ENCODE results near the gene FSCN2.
A peak's percentile ranks its signal among the peaks of the same experiment; 100 is the strongest.

FSCN2 gene

DNA sequence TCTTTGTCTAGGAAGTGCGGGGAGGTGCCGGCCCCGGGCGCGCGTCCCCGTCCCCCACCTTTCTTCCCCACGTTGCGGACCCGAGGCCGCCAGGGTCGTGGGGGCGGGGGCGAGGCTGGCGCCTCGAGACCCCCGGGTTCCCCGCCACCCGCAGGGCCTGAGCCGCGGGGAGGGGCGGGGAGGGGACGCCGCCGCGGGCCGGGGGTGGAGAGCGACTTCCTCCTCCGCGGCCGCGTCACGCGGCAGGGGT lies 13.8 kb upstream of the FSCN2 start:
- TF ChIP-seq, protein P1, sequence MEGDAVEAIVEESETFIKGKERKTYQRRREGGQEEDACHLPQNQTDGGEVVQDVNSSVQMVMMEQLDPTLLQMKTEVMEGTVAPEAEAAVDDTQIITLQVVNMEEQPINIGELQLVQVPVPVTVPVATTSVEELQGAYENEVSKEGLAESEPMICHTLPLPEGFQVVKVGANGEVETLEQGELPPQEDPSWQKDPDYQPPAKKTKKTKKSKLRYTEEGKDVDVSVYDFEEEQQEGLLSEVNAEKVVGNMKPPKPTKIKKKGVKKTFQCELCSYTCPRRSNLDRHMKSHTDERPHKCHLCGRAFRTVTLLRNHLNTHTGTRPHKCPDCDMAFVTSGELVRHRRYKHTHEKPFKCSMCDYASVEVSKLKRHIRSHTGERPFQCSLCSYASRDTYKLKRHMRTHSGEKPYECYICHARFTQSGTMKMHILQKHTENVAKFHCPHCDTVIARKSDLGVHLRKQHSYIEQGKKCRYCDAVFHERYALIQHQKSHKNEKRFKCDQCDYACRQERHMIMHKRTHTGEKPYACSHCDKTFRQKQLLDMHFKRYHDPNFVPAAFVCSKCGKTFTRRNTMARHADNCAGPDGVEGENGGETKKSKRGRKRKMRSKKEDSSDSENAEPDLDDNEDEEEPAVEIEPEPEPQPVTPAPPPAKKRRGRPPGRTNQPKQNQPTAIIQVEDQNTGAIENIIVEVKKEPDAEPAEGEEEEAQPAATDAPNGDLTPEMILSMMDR (IDR thresholded peaks at IDR 0.05; ENCODE audit: insufficient read depth, low read depth, low read length, missing control alignments): no peak
- H3K4me3 ChIP-seq (ENCODE audit: low read depth, low read length): peak overlapping the region; percentile 89

DNA sequence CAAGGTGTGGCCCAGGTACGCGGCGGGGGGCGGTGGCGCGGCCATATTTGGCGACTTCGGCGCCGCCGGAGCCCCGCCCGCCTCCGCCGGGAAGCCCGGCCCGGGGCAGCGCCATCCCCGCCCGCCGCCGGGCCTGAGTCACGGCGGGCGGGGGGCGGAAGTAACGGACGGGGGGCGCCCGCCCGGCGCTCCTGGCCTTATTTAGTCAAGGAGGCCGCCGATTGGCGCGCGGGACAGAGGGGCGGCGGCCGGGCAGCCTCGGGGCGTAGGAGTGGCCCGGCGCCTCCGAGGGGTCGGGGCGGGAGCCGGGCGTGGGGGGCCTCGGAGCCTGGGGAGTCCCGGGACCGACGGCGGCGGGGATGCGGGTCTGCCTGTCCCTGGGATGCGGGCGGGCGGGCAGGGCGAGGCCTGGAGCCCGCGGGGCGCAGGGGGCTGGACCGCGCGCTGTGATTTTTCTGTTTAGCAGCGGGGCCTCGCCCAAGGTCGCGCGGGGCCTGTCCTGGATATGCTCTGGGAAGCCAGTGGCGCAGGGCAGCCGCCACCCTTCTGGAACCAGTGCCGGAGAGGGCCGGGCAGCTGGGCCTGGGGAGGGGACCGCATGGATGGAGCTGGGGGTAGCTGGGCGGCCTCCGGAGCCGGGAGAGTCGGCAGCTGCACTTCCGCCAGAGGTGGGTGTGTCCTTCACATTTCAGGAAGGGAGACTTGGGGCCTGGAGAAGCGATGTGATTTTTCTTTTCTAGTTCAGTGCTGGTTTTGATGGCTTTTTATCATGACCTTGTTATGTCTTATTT lies 13.2 kb upstream of the FSCN2 start:
- TF ChIP-seq, protein P1 (IDR thresholded peaks at IDR 0.05; ENCODE audit: insufficient read depth, low read depth, low read length, missing control alignments): no peak
- DNase-seq (ENCODE audit: low read depth): peak; percentile 91
- peak overlapping the region; percentile 90 for H3K4me3 ChIP-seq (ENCODE audit: low read depth, low read length)

More for the DNA sequence above, 13.8 kb upstream of the FSCN2 start:
- DNase-seq (ENCODE audit: low read depth): no peak

DNA sequence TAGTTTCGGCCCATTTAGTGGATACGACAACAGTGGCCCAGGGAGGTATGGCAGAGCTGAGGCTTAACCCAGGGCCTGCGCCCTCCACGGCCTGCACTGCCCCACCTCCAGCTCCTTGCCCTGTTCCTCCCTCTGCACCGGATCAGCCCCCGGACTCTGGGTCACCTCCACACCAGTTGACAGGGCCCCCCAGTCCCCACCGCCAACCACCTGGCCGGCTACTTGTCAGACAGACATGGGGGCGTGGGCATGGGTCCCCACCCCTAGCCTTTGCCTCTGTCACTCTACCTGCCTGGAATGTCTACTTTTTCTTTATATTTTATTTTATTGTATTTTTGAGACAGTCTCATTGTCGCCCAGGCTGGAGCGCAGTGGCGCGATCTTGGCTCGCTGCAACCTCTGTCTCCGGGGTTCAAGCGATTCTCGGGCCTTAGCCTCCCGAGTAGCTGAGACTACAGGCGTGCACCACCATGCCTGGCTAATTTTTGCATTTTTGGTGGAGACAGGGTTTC lies 12.6 kb upstream of the FSCN2 start:
- DNase-seq (ENCODE audit: low read depth): no peak
- TF ChIP-seq, protein P1 (IDR thresholded peaks at IDR 0.05; ENCODE audit: insufficient read depth, low read depth, low read length, missing control alignments): no peak
- peak overlapping the region; percentile 90 for H3K4me3 ChIP-seq (ENCODE audit: low read depth, low read length)

DNA sequence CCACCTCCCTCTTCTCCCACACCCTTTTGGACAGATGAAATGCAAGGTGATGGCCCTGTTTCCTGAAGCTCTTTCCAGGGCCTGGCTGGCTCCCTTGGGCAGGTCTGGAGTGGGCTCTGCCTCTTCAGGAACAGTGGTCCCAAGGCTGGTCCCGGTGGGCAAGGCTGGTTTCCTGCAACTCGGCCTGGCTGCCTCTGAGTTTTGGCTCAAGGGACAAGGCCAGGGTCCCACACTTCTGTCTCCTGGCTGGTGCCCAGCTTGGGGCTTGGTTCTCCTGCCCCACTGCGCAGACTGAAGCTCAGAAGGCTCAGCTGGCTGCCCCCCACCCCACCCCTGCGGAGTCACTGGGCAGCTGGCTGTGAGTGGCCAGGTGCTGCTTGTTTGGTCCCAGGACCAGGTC lies 11.7 kb upstream of the FSCN2 start:
- DNase-seq (ENCODE audit: low read depth): no peak
- peak overlapping the region; percentile 90 for H3K4me3 ChIP-seq (ENCODE audit: low read depth, low read length)
- TF ChIP-seq, protein P1 (IDR thresholded peaks at IDR 0.05; ENCODE audit: insufficient read depth, low read depth, low read length, missing control alignments): no peak

DNA sequence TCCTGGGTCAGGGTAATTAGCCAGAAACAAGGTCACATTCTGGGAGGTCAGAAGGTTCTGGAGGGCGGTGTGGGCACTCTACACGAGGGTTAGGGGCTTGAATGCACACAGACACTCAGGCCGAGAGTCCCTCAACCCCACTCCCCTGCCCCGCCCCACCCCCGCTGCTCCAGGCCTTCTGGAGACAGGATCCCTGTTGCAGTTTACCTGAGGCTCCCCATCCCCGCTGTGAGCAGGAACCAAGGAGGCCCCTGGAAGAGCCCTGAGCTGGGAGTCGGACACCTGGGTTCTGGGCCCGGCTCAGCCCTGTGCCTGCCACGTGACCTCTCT lies 11.2 kb upstream of the FSCN2 start:
- TF ChIP-seq, protein P1 (IDR thresholded peaks at IDR 0.05; ENCODE audit: insufficient read depth, low read depth, low read length, missing control alignments): no peak
- DNase-seq (ENCODE audit: low read depth): no peak
- peak overlapping the region; percentile 90 for H3K4me3 ChIP-seq (ENCODE audit: low read depth, low read length)

DNA sequence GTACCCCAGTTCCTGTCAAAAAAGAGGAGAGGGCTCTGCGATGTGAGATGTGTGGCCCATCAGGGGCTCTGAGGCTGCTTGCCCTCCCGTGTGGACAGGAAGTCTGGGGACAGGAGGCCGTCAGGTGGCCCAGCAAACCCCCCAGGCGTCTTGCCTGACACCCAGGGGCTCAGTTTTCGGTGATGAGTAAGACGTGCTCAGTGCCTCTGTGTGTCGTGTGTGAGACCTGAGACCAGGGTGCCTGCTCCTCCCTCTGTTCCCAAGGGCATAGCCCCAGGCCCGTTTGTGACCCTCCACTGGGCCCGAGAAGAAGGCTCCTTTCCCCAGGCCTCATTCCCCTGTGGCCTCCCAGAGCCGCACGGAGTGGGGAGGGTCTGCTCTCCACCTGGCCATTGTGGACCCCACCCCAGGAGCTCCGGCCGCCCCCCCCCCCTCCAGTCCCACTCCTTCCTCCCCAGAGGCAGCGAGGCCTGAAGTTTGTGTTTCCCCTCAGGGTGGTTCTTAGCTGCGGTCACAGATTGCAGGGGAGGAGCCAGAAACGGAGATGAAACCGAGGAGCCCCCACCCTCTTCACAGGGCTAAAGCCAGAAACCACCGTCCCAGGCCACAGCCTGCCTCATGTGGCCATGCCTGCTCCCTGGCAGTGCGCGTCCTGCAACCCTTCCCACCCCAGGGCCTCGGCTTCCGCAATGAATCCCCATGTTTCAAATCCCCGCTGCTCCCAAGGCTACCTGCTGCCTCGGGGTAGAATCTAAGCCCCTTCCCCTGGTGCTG lies 10.7 kb upstream of the FSCN2 start:
- H3K4me3 ChIP-seq (ENCODE audit: low read depth, low read length): peak overlapping the region; percentile 90

More for the DNA sequence above, 10.7 kb upstream of the FSCN2 start:
- TF ChIP-seq, protein P1 (IDR thresholded peaks at IDR 0.05; ENCODE audit: insufficient read depth, low read depth, low read length, missing control alignments): peak; percentile 7
- DNase-seq (ENCODE audit: low read depth): peak; percentile 96

Measured in GM12865 (cell line).